HepG2 (cell line): ENCODE measurements around the gene B3GNT9. TPM values are rescaled to one million over a fixed set of nuclear protein-coding genes. Genes with fewer than 3 reads are reported as not detected.

Source experiments
- GATA4 ChIP-seq: sonication (generic); IDR thresholded peaks from 2 replicates; pipeline ENCODE4 v1.6.1; 2016; ENCODE audit warnings: antibody characterized with exemption, low read depth, borderline replicate concordance
- KMT2B ChIP-seq: IDR thresholded peaks from 2 replicates; pipeline ENCODE4 v1.6.1; 2016; ENCODE audit warnings: missing genetic modification reagents, missing compliant biosample characterization
- REXO4 ChIP-seq: sonication (generic); formaldehyde crosslinking; IDR thresholded peaks from 2 replicates; pipeline ENCODE4 v1.8.0; 2022; ENCODE audit warnings: missing genetic modification reagents, mild to moderate bottlenecking, borderline replicate concordance
- SKI ChIP-seq: fragments of 450-650 bp; IDR thresholded peaks from one replicate; pipeline ENCODE4 v1.6.1; 2018; ENCODE audit warnings: mild to moderate bottlenecking; ENCODE audit not compliant: partially characterized antibody
- ZNF362 ChIP-seq: sonication (generic); formaldehyde crosslinking; IDR thresholded peaks from 2 replicates; pipeline ENCODE4 v1.4.0; 2020; ENCODE audit warnings: missing genetic modification reagents, mild to moderate bottlenecking, borderline replicate concordance
- ZNF556 ChIP-seq: sonication (generic); formaldehyde crosslinking; IDR thresholded peaks from 2 replicates; pipeline ENCODE4 v1.4.0; 2020; ENCODE audit warnings: mild to moderate bottlenecking, missing genetic modification reagents, borderline replicate concordance
- ZNF646 ChIP-seq: sonication (generic); formaldehyde crosslinking; IDR thresholded peaks from 2 replicates; pipeline ENCODE4 v1.9.0; 2021; ENCODE audit warnings: mild to moderate bottlenecking, missing genetic modification reagents
- polyA plus RNA-seq, 8 experiments: library from polyadenylated mRNA; depleted of rRNA in 3 of 8; stranded (reverse) in 7 of 8; unstranded in 1 of 8; fragments of >200 nt; fragmentation: Illumina TruSeq in 4 of 8; extraction: Trizol in 4 of 8; gene quantifications; 2 replicates each; pipeline versions ENCODE4 v1.2.1 to v1.2.3, GENCODE V29; 2011 to 2016; ENCODE audit warnings: low read depth in 4 of 8, missing spikeins in 1 of 8, mixed read lengths in 1 of 8; ENCODE audit not compliant: insufficient read depth in 1 of 8
- total RNA-seq, 5 experiments: library from RNA; depleted of rRNA; stranded (reverse); fragments of >200 nt; fragmentation: Illumina TruSeq; extraction: Trizol; gene quantifications; 2 replicates each; pipeline ENCODE4 v1.2.3, GENCODE V29; 2016; ENCODE audit warnings: low read depth in 1 of 5
- TF ChIP-seq, protein P1 (sequence below): sonication (generic); formaldehyde crosslinking; IDR thresholded peaks from 2 replicates; pipeline ENCODE4 v1.4.0; 2020; ENCODE audit warnings: mild to moderate bottlenecking, missing genetic modification reagents
- TF ChIP-seq, protein P2 (sequence below): sonication (generic); formaldehyde crosslinking; IDR thresholded peaks from 2 replicates; pipeline ENCODE4 v1.9.0; 2021; ENCODE audit warnings: missing genetic modification reagents, borderline replicate concordance
- TF ChIP-seq, protein P3 (sequence below): sonication (generic); formaldehyde crosslinking; IDR thresholded peaks from 2 replicates; pipeline ENCODE4 v1.4.0; 2020; ENCODE audit warnings: low read depth, mild to moderate bottlenecking, missing genetic modification reagents

Gene B3GNT9
- total and polyA plus RNA-seq, 2 of the 13 experiments (the other 11 are each of a cell fraction or from before 2014, with no cell fraction given): 1.5 to 3.1 TPM

DNA sequence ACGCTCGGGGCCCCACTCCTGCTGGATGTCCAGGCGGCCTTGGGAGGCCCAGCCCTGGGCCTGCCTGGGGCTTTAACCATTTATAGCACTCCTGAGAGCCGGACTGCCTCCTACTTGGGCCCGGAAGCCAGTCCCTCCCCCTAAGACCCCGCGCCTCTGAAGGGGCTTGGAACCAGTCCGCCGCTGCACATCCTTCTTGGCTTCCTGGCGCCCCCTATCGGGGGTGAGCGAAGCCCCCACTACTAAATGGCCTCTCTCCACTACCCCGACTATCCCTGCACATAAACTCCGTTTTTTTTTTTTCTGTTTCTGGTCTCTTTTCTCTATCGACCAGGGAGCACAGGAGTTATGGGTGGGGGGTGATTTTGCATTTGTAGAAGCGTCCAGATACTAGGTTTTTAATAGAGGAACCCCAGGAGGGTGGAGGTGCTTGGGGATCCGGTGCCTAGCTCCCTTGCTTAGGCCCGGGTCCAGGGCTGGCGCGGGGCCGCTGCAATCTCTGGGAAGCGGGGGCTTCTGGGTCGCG is 18.9 kb upstream of the B3GNT9 start (continued):
- TF ChIP-seq, protein P1, sequence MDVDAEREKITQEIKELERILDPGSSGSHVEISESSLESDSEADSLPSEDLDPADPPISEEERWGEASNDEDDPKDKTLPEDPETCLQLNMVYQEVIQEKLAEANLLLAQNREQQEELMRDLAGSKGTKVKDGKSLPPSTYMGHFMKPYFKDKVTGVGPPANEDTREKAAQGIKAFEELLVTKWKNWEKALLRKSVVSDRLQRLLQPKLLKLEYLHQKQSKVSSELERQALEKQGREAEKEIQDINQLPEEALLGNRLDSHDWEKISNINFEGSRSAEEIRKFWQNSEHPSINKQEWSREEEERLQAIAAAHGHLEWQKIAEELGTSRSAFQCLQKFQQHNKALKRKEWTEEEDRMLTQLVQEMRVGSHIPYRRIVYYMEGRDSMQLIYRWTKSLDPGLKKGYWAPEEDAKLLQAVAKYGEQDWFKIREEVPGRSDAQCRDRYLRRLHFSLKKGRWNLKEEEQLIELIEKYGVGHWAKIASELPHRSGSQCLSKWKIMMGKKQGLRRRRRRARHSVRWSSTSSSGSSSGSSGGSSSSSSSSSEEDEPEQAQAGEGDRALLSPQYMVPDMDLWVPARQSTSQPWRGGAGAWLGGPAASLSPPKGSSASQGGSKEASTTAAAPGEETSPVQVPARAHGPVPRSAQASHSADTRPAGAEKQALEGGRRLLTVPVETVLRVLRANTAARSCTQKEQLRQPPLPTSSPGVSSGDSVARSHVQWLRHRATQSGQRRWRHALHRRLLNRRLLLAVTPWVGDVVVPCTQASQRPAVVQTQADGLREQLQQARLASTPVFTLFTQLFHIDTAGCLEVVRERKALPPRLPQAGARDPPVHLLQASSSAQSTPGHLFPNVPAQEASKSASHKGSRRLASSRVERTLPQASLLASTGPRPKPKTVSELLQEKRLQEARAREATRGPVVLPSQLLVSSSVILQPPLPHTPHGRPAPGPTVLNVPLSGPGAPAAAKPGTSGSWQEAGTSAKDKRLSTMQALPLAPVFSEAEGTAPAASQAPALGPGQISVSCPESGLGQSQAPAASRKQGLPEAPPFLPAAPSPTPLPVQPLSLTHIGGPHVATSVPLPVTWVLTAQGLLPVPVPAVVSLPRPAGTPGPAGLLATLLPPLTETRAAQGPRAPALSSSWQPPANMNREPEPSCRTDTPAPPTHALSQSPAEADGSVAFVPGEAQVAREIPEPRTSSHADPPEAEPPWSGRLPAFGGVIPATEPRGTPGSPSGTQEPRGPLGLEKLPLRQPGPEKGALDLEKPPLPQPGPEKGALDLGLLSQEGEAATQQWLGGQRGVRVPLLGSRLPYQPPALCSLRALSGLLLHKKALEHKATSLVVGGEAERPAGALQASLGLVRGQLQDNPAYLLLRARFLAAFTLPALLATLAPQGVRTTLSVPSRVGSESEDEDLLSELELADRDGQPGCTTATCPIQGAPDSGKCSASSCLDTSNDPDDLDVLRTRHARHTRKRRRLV (CRISPR knock-in tag): 0 out of 2 replicates have a peak, but pooled peaks have one; percentile 20
- TF ChIP-seq ZNF556 (peak; percentile 30; the same call in 1 of the 2 replicates), ZNF646 (CRISPR knock-in tag) (no peak), REXO4 (CRISPR knock-in tag) (no peak), KMT2B (no peak), SKI (no peak), GATA4 (no peak), ZNF362 (CRISPR knock-in tag) (peak; percentile 62; the same call in 1 of the 2 replicates)
- TF ChIP-seq, protein P2, sequence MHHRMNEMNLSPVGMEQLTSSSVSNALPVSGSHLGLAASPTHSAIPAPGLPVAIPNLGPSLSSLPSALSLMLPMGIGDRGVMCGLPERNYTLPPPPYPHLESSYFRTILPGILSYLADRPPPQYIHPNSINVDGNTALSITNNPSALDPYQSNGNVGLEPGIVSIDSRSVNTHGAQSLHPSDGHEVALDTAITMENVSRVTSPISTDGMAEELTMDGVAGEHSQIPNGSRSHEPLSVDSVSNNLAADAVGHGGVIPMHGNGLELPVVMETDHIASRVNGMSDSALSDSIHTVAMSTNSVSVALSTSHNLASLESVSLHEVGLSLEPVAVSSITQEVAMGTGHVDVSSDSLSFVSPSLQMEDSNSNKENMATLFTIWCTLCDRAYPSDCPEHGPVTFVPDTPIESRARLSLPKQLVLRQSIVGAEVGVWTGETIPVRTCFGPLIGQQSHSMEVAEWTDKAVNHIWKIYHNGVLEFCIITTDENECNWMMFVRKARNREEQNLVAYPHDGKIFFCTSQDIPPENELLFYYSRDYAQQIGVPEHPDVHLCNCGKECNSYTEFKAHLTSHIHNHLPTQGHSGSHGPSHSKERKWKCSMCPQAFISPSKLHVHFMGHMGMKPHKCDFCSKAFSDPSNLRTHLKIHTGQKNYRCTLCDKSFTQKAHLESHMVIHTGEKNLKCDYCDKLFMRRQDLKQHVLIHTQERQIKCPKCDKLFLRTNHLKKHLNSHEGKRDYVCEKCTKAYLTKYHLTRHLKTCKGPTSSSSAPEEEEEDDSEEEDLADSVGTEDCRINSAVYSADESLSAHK (CRISPR knock-in tag): no peak
- TF ChIP-seq, protein P3, sequence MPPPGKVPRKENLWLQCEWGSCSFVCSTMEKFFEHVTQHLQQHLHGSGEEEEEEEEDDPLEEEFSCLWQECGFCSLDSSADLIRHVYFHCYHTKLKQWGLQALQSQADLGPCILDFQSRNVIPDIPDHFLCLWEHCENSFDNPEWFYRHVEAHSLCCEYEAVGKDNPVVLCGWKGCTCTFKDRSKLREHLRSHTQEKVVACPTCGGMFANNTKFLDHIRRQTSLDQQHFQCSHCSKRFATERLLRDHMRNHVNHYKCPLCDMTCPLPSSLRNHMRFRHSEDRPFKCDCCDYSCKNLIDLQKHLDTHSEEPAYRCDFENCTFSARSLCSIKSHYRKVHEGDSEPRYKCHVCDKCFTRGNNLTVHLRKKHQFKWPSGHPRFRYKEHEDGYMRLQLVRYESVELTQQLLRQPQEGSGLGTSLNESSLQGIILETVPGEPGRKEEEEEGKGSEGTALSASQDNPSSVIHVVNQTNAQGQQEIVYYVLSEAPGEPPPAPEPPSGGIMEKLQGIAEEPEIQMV: peak; percentile 20; the same call in 1 of the 2 replicates
